Omental fat pad (tissue), 4 donors: ENCODE results near the gene PET100. TPM values are rescaled to one million over a fixed set of nuclear protein-coding genes. Genes with fewer than 3 reads are reported as not detected.

Experiments used
- ATAC-seq: fragments of 150-250 bp; one replicate; pipeline ENCODE4 v1.9.1; 2016; ENCODE audit warnings: mild to moderate bottlenecking, moderate library complexity; ENCODE audit not compliant: low FRiP score
- DNase-seq: peaks from one replicate; pipeline ENCODE4 v3.0.0-alpha.2; 2019; ENCODE audit warnings: low spot score
- CTCF ChIP-seq, 3 donors: fragments of 450-650 bp; IDR thresholded peaks; one replicate each; pipeline ENCODE4 v1.5.1; 2016 to 2017; ENCODE audit warnings: antibody characterized with exemption in 3 of 3, mild to moderate bottlenecking in 3 of 3, moderate library complexity in 2 of 3
- total RNA-seq, 4 donors: library from RNA; depleted of rRNA; stranded (reverse); fragments of >200 nt; gene quantifications; one replicate each; pipeline ENCODE4 v1.1.0, GENCODE V29; 2016

The PET100 gene
- total RNA-seq, 4 donors from 2014 or later: 11.2 to 22.8 (median 17.0) TPM

- no peak for TF ChIP-seq CTCF (IDR thresholded peaks at IDR 0.05)
- no peak for DNase-seq
- ATAC-seq: no peak
These were observed 4.8 kb upstream of the PET100 start for GRCh38 chr19:7624810-7625209.

- no peak for TF ChIP-seq CTCF (IDR thresholded peaks at IDR 0.05)
- DNase-seq (no peak), ATAC-seq (no peak)
These were observed 3.7 kb upstream of the PET100 start for GRCh38 chr19:7625763-7626372.

GRCh38 chr19:7627166-7627565 is 2.4 kb upstream of the PET100 start:
- no peak for ATAC-seq

GRCh38 chr19:7628589-7629311 is 843 bp upstream of the PET100 start:
- no peak for TF ChIP-seq CTCF (IDR thresholded peaks at IDR 0.05)
- ATAC-seq: no peak

More at GRCh38 chr19:7627166-7627565, 2.4 kb upstream of the PET100 start:
- TF ChIP-seq CTCF (IDR thresholded peaks at IDR 0.05): no peak
- no peak for DNase-seq

GRCh38 chr19:7631577-7631976 is 2.0 kb downstream of the PET100 start:
- no peak for DNase-seq
- ATAC-seq: no peak
- TF ChIP-seq CTCF (IDR thresholded peaks at IDR 0.05): no peak

More at GRCh38 chr19:7628589-7629311, 843 bp upstream of the PET100 start:
- DNase-seq: no peak

- no peak for DNase-seq
- ATAC-seq: no peak
- no peak for TF ChIP-seq CTCF (IDR thresholded peaks at IDR 0.05)
These were observed 3.0 kb downstream of the PET100 start for GRCh38 chr19:7632340-7633203.
